CD4-positive, CD25-positive, alpha-beta regulatory T cell (primary cell): ENCODE measurements around the gene TDRKH. TPM values are rescaled to one million over a fixed set of nuclear protein-coding genes. Genes with fewer than 3 reads are reported as not detected.
A peak's percentile ranks its signal among the peaks of the same experiment; 100 is the strongest.

Experiments used
- ATAC-seq, 2 donors: fragments of 150-1000 bp; cut with Tn5 transposase; one replicate each; pipeline ENCODE4 v1.10.0; 2021; ENCODE audit warnings: low read depth in 2 of 2, moderate number of reproducible peaks in 2 of 2, moderate library complexity in 1 of 2
- DNase-seq, 3 donors: peaks; one replicate each; pipeline versions ENCODE4 v3.0.0 to v3.0.0-alpha.2; 2012 to 2022; ENCODE audit warnings: mixed read lengths in 1 of 3
- H3K27ac ChIP-seq: one replicate; pipeline ENCODE4 v1.7.0; 2013; ENCODE audit warnings: mild to moderate bottlenecking, low read length; ENCODE audit not compliant: insufficient read depth, poor library complexity, severe bottlenecking
- H3K27me3 ChIP-seq: one replicate; pipeline ENCODE4 v1.7.0; 2013; ENCODE audit warnings: low read length; ENCODE audit not compliant: control insufficient read depth, insufficient read depth
- H3K36me3 ChIP-seq: one replicate; pipeline ENCODE4 v1.7.0; 2013; ENCODE audit warnings: mild to moderate bottlenecking, low read length, moderate library complexity; ENCODE audit not compliant: control insufficient read depth, insufficient read depth
- H3K4me1 ChIP-seq: 2 replicates; pipeline ENCODE4 v1.7.0; 2013; ENCODE audit warnings: mild to moderate bottlenecking, low read length; ENCODE audit not compliant: insufficient read depth, control insufficient read depth, poor library complexity, severe bottlenecking
- H3K4me3 ChIP-seq: one replicate; pipeline ENCODE4 v1.7.0; 2013; ENCODE audit warnings: low read depth, mild to moderate bottlenecking, low read length, moderate library complexity
- H3K9me3 ChIP-seq, 2 experiments: 1 replicate in 1 of 2; 2 replicates in 1 of 2; pipeline ENCODE4 v1.7.0; 2013; ENCODE audit warnings: low read length in 2 of 2, mild to moderate bottlenecking in 1 of 2, moderate library complexity in 1 of 2; ENCODE audit not compliant: control insufficient read depth in 2 of 2
- H3K27ac Mint-ChIP-seq, 3 donors: one replicate each; pipeline ENCODE4 v1.8.0; 2020 to 2022; ENCODE audit warnings: mild to moderate bottlenecking in 3 of 3, mixed read lengths in 3 of 3, moderate library complexity in 2 of 3
- H3K27me3 Mint-ChIP-seq: one replicate; pipeline ENCODE4 v1.8.0; 2022; ENCODE audit warnings: mild to moderate bottlenecking, mixed read lengths
- H3K36me3 Mint-ChIP-seq: one replicate; pipeline ENCODE4 v1.8.0; 2020; ENCODE audit warnings: mixed read lengths
- H3K4me1 Mint-ChIP-seq, 4 donors: one replicate each; pipeline ENCODE4 v1.8.0; 2020 to 2022; ENCODE audit warnings: mixed read lengths in 4 of 4, mild to moderate bottlenecking in 1 of 4
- H3K4me3 Mint-ChIP-seq, 4 donors: one replicate each; pipeline ENCODE4 v1.8.0; 2020 to 2022; ENCODE audit warnings: mild to moderate bottlenecking in 4 of 4, mixed read lengths in 4 of 4, moderate library complexity in 3 of 4
- H3K9me3 Mint-ChIP-seq, 7 donors: one replicate each; pipeline ENCODE4 v1.8.0; 2020 to 2022; ENCODE audit warnings: mixed read lengths in 7 of 7, mild to moderate bottlenecking in 3 of 7, moderate library complexity in 2 of 7
- polyA plus RNA-seq, 4 donors: library from polyadenylated mRNA; unstranded; fragments of 300-500 nt; fragmentation: Illumina TruSeq; gene quantifications; one replicate each; pipeline ENCODE4 v1.2.3, GENCODE V29; 2021
- total RNA-seq: library from RNA; stranded (reverse); gene quantifications from one replicate; pipeline ENCODE4 v1.2.3, GENCODE V29; 2022

Gene TDRKH
- total and polyA plus RNA-seq, 5 donors from 2014 or later, result 9.5 to 18.0 (median 12.8) TPM

DNA sequence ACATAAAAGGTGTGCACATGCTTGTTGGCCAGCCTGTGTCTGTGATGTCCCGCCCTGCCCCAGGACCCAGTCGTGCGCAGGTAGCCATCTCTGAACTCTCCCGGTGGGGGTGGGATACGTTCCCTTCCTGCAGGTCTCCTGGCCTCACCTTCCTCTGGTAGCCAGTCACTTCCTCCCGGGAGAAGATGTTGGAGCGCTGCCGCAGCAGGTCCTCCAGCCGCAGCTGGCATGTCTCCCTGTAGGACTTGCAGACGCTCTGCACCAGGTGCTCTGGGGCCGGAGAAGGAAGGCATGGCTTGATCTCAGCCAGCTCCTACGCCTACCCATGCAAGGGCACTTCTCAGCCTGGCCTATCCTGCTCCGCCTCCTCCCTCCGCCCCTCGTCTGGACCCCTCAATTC is 24.1 kb upstream of the TDRKH start:
- DNase-seq, result no peak
- H3K4me1 ChIP-seq, result peaks cover 34% of the 10 kb centered on the region
- Mint-ChIP-seq H3K36me3 (no peaks in the 10 kb centered on the region), H3K4me3 (peak overlapping the region in 1 of 4 donors; percentile 8), H3K4me1 (peaks cover 0 to 67% (median 28%) of the 10 kb centered on the region in 4 donors), H3K27me3 (no peaks in the 10 kb centered on the region), H3K27ac (peak overlapping the region in 1 of 3 donors; percentile 59), H3K9me3 (no peaks in the 10 kb centered on the region)
- no peak for ATAC-seq
- no peaks in the 10 kb centered on the region for H3K9me3 ChIP-seq
- no peaks in the 10 kb centered on the region for H3K36me3 ChIP-seq
- H3K4me3 ChIP-seq, result no peak overlapping the region
- H3K27me3 ChIP-seq, result no peaks in the 10 kb centered on the region
- H3K27ac ChIP-seq, result no peak overlapping the region

DNA sequence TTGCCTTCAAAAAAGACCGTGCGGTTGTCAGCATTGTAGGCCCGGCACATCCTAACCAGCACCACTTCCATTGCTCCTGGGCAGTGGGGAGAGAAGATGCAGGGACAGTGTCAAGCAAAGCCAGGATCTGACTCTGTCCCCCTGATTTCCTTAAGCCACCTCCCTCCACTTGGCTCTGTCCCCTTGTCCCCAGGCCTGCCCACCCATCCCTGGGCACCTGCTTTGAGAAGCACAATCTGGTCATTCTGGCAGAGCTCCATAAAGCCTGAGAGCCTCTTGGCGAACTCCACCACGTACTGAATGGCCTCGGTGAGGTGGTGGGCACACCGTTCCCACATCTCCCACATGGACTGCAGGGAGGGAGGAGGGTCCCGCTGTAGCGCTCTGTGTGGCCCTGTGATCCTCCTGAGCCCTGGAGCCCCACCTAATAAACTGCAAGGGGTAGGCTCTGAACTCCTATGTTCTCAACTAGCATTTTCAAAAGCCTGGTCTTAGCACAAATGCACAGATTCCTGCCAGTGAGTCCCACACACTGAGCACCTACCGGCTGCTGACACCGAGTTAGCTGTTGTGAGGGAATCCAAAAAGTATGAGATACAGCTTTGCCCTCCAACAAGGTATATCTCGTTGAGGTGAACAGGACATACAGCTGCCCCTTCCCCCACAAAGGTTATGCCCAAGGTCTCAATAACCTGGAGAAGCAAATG is 23.1 kb upstream of the TDRKH start:
- Histone ChIP-seq H3K9me3 (no peaks in the 10 kb centered on the region), H3K4me1 (peaks cover 33% of the 10 kb centered on the region), H3K4me3 (no peak overlapping the region), H3K36me3 (no peaks in the 10 kb centered on the region), H3K27me3 (no peaks in the 10 kb centered on the region), H3K27ac (no peak overlapping the region)
- ATAC-seq, result no peak
- Mint-ChIP-seq H3K9me3 (no peaks in the 10 kb centered on the region), H3K4me3 (no peak overlapping the region), H3K27ac (peak overlapping the region in 1 of 3 donors; percentile 6), H3K27me3 (peaks cover under 1% of the 10 kb centered on the region), H3K4me1 (peaks cover 0 to 67% (median 25%) of the 10 kb centered on the region in 4 donors), H3K36me3 (no peaks in the 10 kb centered on the region)
- DNase-seq, result no peak

- no peak for DNase-seq
- Histone ChIP-seq H3K36me3 (no peaks in the 10 kb centered on the region), H3K4me1 (peaks cover 17% of the 10 kb centered on the region), H3K27me3 (no peaks in the 10 kb centered on the region), H3K9me3 (no peaks in the 10 kb centered on the region), H3K27ac (no peak overlapping the region), H3K4me3 (no peak overlapping the region)
- Mint-ChIP-seq H3K27me3 (peaks cover 4% of the 10 kb centered on the region), H3K4me3 (no peak overlapping the region), H3K4me1 (peaks cover 0 to 51% (median 18%) of the 10 kb centered on the region in 4 donors), H3K27ac (no peak overlapping the region), H3K9me3 (no peaks in the 10 kb centered on the region), H3K36me3 (no peaks in the 10 kb centered on the region)
- no peak for ATAC-seq
These were observed 20.9 kb upstream of the TDRKH start for GRCh38 chr1:151811181-151811580.

DNA sequence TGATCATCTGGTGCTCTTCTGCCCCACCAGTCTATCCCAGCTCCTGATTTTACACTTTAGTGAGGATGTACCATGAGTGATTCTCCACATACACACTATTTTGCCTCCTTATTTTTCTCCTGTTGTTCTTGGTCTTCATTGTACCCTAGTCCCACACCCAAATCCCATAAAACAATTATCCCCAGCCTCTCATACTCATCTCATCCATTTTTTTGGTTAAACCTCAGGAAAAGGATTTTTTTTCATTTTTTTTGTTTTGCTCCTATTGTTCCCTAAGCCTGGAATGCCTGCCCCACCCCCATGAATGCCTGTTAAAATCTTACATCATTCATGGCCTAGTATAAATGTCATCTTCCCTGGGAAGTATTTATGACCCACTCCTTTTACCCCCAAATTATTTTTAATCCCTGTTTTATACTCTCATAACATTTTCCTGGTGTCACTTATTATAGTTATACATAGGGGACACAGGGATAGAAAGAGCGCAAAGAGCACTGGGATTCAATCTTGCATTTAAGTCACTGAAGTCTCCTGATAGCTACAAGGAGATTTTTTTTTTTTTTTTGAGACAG is 19.8 kb upstream of the TDRKH start:
- Histone ChIP-seq H3K27me3 (no peaks in the 10 kb centered on the region), H3K4me3 (no peak overlapping the region), H3K27ac (no peak overlapping the region), H3K36me3 (no peaks in the 10 kb centered on the region), H3K4me1 (peaks cover 6% of the 10 kb centered on the region), H3K9me3 (no peaks in the 10 kb centered on the region)
- Mint-ChIP-seq H3K9me3 (no peaks in the 10 kb centered on the region), H3K27ac (peak overlapping the region in 2 of 3 donors; percentile 4 to 80), H3K27me3 (peaks cover 4% of the 10 kb centered on the region), H3K4me3 (no peak overlapping the region), H3K4me1 (peaks cover 0 to 41% (median 10%) of the 10 kb centered on the region in 4 donors), H3K36me3 (no peaks in the 10 kb centered on the region)
- no peak for ATAC-seq
- DNase-seq, result no peak

DNA sequence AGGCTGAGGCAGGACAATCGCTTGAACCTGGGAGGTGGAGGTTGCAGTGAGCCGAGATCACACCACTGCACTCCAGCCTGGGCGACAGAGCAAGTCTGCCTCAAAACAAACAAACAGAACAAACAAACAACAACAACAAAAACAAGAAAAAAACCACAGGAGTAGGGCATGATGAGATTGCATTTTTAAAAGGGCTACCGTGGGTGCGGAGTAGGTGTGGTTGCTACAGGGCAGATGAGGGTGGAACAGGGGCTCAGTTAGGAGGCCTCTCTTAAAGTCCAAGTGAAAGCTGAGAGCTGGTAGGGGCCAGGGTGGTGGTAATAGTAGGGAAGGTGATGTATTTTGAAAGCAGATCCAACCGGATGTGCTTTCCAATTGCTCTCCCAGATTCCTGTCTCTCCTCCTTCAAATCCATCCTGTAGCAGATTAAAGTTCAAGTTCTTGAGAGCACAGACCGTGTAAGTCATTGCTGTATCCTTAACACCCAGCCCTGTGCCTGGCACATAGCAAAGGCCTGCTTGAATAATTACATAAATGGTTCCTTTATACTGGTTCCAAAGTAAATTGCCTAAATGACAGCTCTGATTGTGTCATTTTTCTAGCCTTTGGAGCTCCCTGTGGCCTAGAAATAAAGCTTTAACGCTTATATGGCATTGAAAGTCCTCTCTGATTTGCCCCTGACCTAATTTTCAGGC is 19.1 kb upstream of the TDRKH start:
- Histone ChIP-seq H3K27me3 (no peaks in the 10 kb centered on the region), H3K9me3 (no peaks in the 10 kb centered on the region), H3K4me3 (no peak overlapping the region), H3K36me3 (no peaks in the 10 kb centered on the region), H3K4me1 (no peaks in the 10 kb centered on the region), H3K27ac (no peak overlapping the region)
- Mint-ChIP-seq H3K4me1 (peaks cover 0 to 36% (median 6%) of the 10 kb centered on the region in 4 donors), H3K4me3 (no peak overlapping the region), H3K27me3 (peaks cover 4% of the 10 kb centered on the region), H3K9me3 (no peaks in the 10 kb centered on the region), H3K27ac (peak overlapping the region in 2 of 3 donors; percentile 4 to 80), H3K36me3 (no peaks in the 10 kb centered on the region)
- DNase-seq (no peak), ATAC-seq (no peak)

GRCh38 chr1:151807766-151808165 is 17.5 kb upstream of the TDRKH start:
- Mint-ChIP-seq H3K9me3 (no peaks in the 10 kb centered on the region), H3K27ac (peak overlapping the region in 2 of 3 donors; percentile 60 to 72), H3K4me1 (peaks cover 0 to 26% (median 5%) of the 10 kb centered on the region in 4 donors), H3K27me3 (peaks cover 4% of the 10 kb centered on the region), H3K36me3 (no peaks in the 10 kb centered on the region), H3K4me3 (no peak overlapping the region)
- no peaks in the 10 kb centered on the region for H3K36me3 ChIP-seq
- no peaks in the 10 kb centered on the region for H3K9me3 ChIP-seq
- H3K27ac ChIP-seq, result no peak overlapping the region
- H3K4me3 ChIP-seq, result no peak overlapping the region
- DNase-seq (no peak), ATAC-seq (no peak)
- H3K4me1 ChIP-seq, result no peaks in the 10 kb centered on the region
- no peaks in the 10 kb centered on the region for H3K27me3 ChIP-seq

DNA sequence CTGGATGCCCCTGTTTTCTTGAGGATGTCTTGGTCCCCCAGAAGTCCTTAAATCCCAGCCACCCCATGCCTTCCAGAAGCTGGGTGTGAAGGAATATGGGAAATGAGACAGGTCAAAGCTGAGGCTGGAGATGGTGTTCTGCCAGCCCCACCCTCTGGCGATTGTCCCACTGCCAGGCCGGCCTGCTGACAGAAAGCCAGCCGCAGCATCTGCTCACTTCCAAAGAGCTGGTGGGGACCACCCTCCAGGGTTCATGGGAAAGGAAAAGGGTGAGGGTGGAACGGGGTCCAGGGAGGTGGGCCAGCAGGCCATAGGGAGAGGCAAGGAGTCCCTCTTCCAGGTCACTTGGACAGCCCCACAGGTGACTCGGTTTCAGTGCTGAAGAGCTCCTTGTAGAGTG is 16.8 kb upstream of the TDRKH start:
- H3K27ac Mint-ChIP-seq, result peak overlapping the region in 1 of 3 donors; percentile 66
- ATAC-seq, result no peak
- no peaks in the 10 kb centered on the region for H3K36me3 Mint-ChIP-seq
- no peaks in the 10 kb centered on the region for H3K27me3 ChIP-seq
- no peak overlapping the region for H3K4me3 ChIP-seq
- peaks cover 4% of the 10 kb centered on the region for H3K27me3 Mint-ChIP-seq
- peaks cover 0 to 19% (median 3%) of the 10 kb centered on the region in 4 donors for H3K4me1 Mint-ChIP-seq
- H3K9me3 ChIP-seq, result no peaks in the 10 kb centered on the region
- no peak overlapping the region for H3K4me3 Mint-ChIP-seq
- H3K27ac ChIP-seq, result no peak overlapping the region
- DNase-seq, result no peak
- H3K4me1 ChIP-seq, result no peaks in the 10 kb centered on the region
- no peaks in the 10 kb centered on the region for H3K36me3 ChIP-seq
- no peaks in the 10 kb centered on the region for H3K9me3 Mint-ChIP-seq
